ENCODE results near the gene SPTBN1. TPM values are rescaled to one million over a fixed set of nuclear protein-coding genes. Genes with fewer than 3 reads are reported as not detected.

SPTBN1 gene
- total RNA-seq, 1 experiment from 2014 or later, result 204 TPM

GRCh38 chr2:54691445-54692135 lies 235.5 kb downstream of the SPTBN1 start (continued):
- no peak for TF ChIP-seq CTCF (IDR thresholded peaks at IDR 0.05)
- TF ChIP-seq, protein P1, sequence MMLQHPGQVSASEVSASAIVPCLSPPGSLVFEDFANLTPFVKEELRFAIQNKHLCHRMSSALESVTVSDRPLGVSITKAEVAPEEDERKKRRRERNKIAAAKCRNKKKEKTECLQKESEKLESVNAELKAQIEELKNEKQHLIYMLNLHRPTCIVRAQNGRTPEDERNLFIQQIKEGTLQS (CRISPR knock-in tag; conservative IDR thresholded peaks at IDR 0.05), result no peak
- TF ChIP-seq, protein P2, sequence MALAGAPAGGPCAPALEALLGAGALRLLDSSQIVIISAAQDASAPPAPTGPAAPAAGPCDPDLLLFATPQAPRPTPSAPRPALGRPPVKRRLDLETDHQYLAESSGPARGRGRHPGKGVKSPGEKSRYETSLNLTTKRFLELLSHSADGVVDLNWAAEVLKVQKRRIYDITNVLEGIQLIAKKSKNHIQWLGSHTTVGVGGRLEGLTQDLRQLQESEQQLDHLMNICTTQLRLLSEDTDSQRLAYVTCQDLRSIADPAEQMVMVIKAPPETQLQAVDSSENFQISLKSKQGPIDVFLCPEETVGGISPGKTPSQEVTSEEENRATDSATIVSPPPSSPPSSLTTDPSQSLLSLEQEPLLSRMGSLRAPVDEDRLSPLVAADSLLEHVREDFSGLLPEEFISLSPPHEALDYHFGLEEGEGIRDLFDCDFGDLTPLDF (CRISPR knock-in tag; IDR thresholded peaks at IDR 0.05), result no peak
- TF ChIP-seq, protein P3, sequence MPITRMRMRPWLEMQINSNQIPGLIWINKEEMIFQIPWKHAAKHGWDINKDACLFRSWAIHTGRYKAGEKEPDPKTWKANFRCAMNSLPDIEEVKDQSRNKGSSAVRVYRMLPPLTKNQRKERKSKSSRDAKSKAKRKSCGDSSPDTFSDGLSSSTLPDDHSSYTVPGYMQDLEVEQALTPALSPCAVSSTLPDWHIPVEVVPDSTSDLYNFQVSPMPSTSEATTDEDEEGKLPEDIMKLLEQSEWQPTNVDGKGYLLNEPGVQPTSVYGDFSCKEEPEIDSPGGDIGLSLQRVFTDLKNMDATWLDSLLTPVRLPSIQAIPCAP (CRISPR knock-in tag; IDR thresholded peaks at IDR 0.05), result no peak
- TF ChIP-seq ESRRA (CRISPR knock-in tag; IDR thresholded peaks at IDR 0.05; ENCODE audit: borderline replicate concordance), result no peak

DNA sequence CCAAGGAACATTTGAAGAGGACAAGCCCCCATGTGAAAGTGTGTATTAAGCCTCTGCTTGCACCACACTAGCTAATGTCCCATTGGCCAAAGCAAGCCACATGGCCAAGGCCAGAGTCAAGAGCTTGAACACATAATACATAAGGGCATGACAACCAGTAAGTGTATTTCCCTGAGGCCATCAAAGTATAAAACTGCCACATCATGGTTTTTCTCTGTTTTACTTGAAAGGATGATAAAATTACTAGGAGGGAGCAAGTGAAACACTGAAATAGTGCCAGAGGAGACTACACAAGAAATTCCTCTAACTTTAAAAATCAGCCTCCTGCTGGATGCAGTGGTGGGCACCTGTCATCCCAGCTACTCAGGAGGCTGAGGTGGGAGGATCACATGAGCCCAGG lies 236.4 kb downstream of the SPTBN1 start:
- H3K4me1 Mint-ChIP-seq, result no peaks in the 10 kb centered on the region
- H3K27ac Mint-ChIP-seq, result no peak overlapping the region
- H3K9me3 Mint-ChIP-seq, result peaks cover 11% of the 10 kb centered on the region
- 0 out of 2 replicates have a peak, but pooled peaks cover 2% of the 10 kb centered on the region for H3K36me3 Mint-ChIP-seq
- no peak for DNase-seq (ENCODE audit: low spot score)
- H3K4me3 Mint-ChIP-seq, result no peak overlapping the region
- POLR2A ChIA-PET, result interaction anchor here (0.6 kb wide), 1 partner anchor 188 kb away, joined by 3 read pairs; no protein-coding TSS in a partner anchor
- no peaks in the 10 kb centered on the region for H3K27me3 Mint-ChIP-seq (ENCODE audit: low read depth)
- CTCF ChIA-PET, result interaction anchor here (1.6 to 2.0 kb wide), 2 partner anchors 16 to 585 kb away, joined by 7 to 10 read pairs; no protein-coding TSS in a partner anchor
- ATAC-seq, result no peak
- TF ChIP-seq NFYB (CRISPR knock-in tag; conservative IDR thresholded peaks at IDR 0.05; ENCODE audit: low read depth) (no peak), NFE2L1 (CRISPR knock-in tag; IDR thresholded peaks at IDR 0.05) (no peak), NR2C2 (CRISPR knock-in tag; IDR thresholded peaks at IDR 0.05) (no peak), MLX (CRISPR knock-in tag; IDR thresholded peaks at IDR 0.05) (no peak), ELF4 (CRISPR knock-in tag; IDR thresholded peaks at IDR 0.05; ENCODE audit: low read depth) (no peak), ZNF425 (CRISPR knock-in tag; conservative IDR thresholded peaks at IDR 0.05) (no peak), PRDM15 (CRISPR knock-in tag; IDR thresholded peaks at IDR 0.05) (no peak), IRF2 (CRISPR knock-in tag; IDR thresholded peaks at IDR 0.05; ENCODE audit: borderline replicate concordance, low read depth) (no peak), ESRRA (CRISPR knock-in tag; IDR thresholded peaks at IDR 0.05; ENCODE audit: borderline replicate concordance) (no peak), HMGXB4 (CRISPR knock-in tag; IDR thresholded peaks at IDR 0.05) (no peak), TEAD4 (CRISPR knock-in tag; IDR thresholded peaks at IDR 0.05) (no peak)
- TF ChIP-seq, protein P4, sequence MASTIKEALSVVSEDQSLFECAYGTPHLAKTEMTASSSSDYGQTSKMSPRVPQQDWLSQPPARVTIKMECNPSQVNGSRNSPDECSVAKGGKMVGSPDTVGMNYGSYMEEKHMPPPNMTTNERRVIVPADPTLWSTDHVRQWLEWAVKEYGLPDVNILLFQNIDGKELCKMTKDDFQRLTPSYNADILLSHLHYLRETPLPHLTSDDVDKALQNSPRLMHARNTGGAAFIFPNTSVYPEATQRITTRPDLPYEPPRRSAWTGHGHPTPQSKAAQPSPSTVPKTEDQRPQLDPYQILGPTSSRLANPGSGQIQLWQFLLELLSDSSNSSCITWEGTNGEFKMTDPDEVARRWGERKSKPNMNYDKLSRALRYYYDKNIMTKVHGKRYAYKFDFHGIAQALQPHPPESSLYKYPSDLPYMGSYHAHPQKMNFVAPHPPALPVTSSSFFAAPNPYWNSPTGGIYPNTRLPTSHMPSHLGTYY (CRISPR knock-in tag; IDR thresholded peaks at IDR 0.05), result no peak
- TF ChIP-seq, protein P1 (CRISPR knock-in tag; conservative IDR thresholded peaks at IDR 0.05), result no peak

Measured in WTC11 (cell line).